Stimulated activated CD4-positive, alpha-beta T cell treated with anti-CD3 and anti-CD28 coated beads, Interleukin-12 subunit alpha, Interleukin-12 subunit beta, amount 100 ng/mL, for 4 hours (primary cell): ENCODE data around the gene ASPDH.

Source experiments
- DNase-seq: peaks from one replicate; pipeline ENCODE4 v3.0.0-alpha.2; 2020

Gene ASPDH

GRCh38 chr19:50494186-50495019 lies 19.3 kb downstream of the ASPDH start:
- DNase-seq: no peak

- no peak for DNase-seq
These were observed 20.5 kb downstream of the ASPDH start for GRCh38 chr19:50493171-50493570.

- DNase-seq: peak; percentile 34
These were observed 21.2 kb downstream of the ASPDH start for GRCh38 chr19:50492303-50493052.

- no peak for DNase-seq
These were observed 22.7 kb downstream of the ASPDH start for GRCh38 chr19:50490991-50491472.

GRCh38 chr19:50490411-50490811 lies 23.3 kb downstream of the ASPDH start:
- DNase-seq: no peak

GRCh38 chr19:50489461-50490011 lies 24.2 kb downstream of the ASPDH start:
- no peak for DNase-seq

GRCh38 chr19:50488389-50489194 lies 25.1 kb downstream of the ASPDH start:
- no peak for DNase-seq

GRCh38 chr19:50486823-50487515 lies 26.7 kb downstream of the ASPDH start:
- DNase-seq: peak; percentile 48

GRCh38 chr19:50485284-50485955 lies 28.3 kb downstream of the ASPDH start:
- DNase-seq: no peak

GRCh38 chr19:50482916-50483315 lies 30.8 kb downstream of the ASPDH start:
- no peak for DNase-seq

- no peak for DNase-seq
These were observed 31.4 kb downstream of the ASPDH start for GRCh38 chr19:50482271-50482855.

- DNase-seq: no peak
These were observed 32.2 kb downstream of the ASPDH start for GRCh38 chr19:50481351-50482149.

GRCh38 chr19:50480281-50481111 lies 33.2 kb downstream of the ASPDH start:
- DNase-seq: no peak

- DNase-seq: no peak
These were observed 33.9 kb downstream of the ASPDH start for GRCh38 chr19:50479761-50480251.

GRCh38 chr19:50478901-50479715 lies 34.6 kb downstream of the ASPDH start:
- no peak for DNase-seq

- no peak for DNase-seq
These were observed 35.8 kb downstream of the ASPDH start for GRCh38 chr19:50477751-50478515.

- DNase-seq: no peak
These were observed 36.8 kb downstream of the ASPDH start for GRCh38 chr19:50476907-50477238.
